ENCODE measurements around the gene LZTS3.
"Not testable (repeated sequence)": the region's sequence is repeated elsewhere in the genome, so short reads cannot be mapped to it uniquely, and the experiment has no call there.

LZTS3 gene

GRCh38 chr20:3166913-3167342 lies 6.4 kb downstream of the LZTS3 start:
- DNase-seq = no peak

GRCh38 chr20:3166338-3166912 lies 6.9 kb downstream of the LZTS3 start:
- DNase-seq = no peak

- DNase-seq = no peak
These were observed 7.6 kb downstream of the LZTS3 start for GRCh38 chr20:3165473-3166337.

- no peak for DNase-seq
These were observed 8.5 kb downstream of the LZTS3 start for GRCh38 chr20:3164763-3165410.

- DNase-seq = no peak
These were observed 9.1 kb downstream of the LZTS3 start for GRCh38 chr20:3164043-3164762.

GRCh38 chr20:3163099-3164042 lies 10.0 kb downstream of the LZTS3 start:
- no peak for DNase-seq

- no peak for DNase-seq
These were observed 11.2 kb downstream of the LZTS3 start for GRCh38 chr20:3162080-3162611.

GRCh38 chr20:3161316-3162079 lies 11.9 kb downstream of the LZTS3 start:
- DNase-seq = no peak

GRCh38 chr20:3160418-3160817 lies 12.9 kb downstream of the LZTS3 start:
- no peak for DNase-seq

- peak; percentile 21 for DNase-seq
These were observed 14.3 kb downstream of the LZTS3 start for GRCh38 chr20:3158968-3159431.

GRCh38 chr20:3157817-3158216 lies 15.5 kb downstream of the LZTS3 start:
- no peak for DNase-seq

GRCh38 chr20:3156811-3157619 lies 16.3 kb downstream of the LZTS3 start:
- DNase-seq = peak; percentile 52

GRCh38 chr20:3152057-3152644 lies 21.2 kb downstream of the LZTS3 start:
- not testable (repeated sequence) for DNase-seq

- DNase-seq = no peak
These were observed 22.4 kb downstream of the LZTS3 start for GRCh38 chr20:3150908-3151307.

- no peak for DNase-seq
These were observed 26.5 kb downstream of the LZTS3 start for GRCh38 chr20:3146732-3147341.

GRCh38 chr20:3141757-3142156 lies 31.6 kb downstream of the LZTS3 start:
- no peak for DNase-seq

- DNase-seq = no peak
These were observed 35.9 kb downstream of the LZTS3 start for GRCh38 chr20:3137492-3137891.

- DNase-seq = no peak
These were observed 37.8 kb downstream of the LZTS3 start for GRCh38 chr20:3135507-3136070.

- no peak for DNase-seq
These were observed 39.2 kb downstream of the LZTS3 start for GRCh38 chr20:3134151-3134550.
